ENCODE data around the gene NIF3L1. TPM values are rescaled to one million over a fixed set of nuclear protein-coding genes. Genes with fewer than 3 reads are reported as not detected.

The NIF3L1 gene
- total RNA-seq, 1 donor from 2014 or later = 79.8 TPM

DNA sequence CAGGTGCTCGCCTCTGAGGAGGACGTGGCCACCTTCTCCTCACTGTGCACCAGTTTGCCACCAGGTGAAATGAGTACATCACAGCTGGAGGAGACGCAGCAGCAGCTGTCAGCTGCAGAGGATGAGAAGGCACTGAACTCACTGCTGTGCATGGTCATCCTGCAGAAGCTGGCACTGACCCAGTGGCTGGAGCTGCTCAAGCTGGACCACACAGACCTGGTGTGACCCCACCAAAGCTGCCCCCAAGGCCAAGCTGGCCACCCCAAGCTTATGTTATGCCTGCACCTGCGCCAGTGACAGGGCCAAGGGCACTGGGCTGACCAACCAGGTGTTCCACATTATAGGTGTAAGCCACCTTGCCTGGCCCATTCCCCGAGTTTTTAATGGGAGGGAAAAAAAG, 44.0 kb upstream of the NIF3L1 start:
- Histone ChIP-seq H3K9ac (no peak overlapping the region), H3F3A (ENCODE audit: low read depth) (peaks cover 7% of the 10 kb centered on the region), H3K9me3 (ENCODE audit: low read depth) (no peaks in the 10 kb centered on the region), H3K27ac (no peak overlapping the region), H2AFZ (replicated peaks) (no peak overlapping the region), H4K20me1 (ENCODE audit: low read depth) (no peaks in the 10 kb centered on the region), H3K36me3 (no peaks in the 10 kb centered on the region), H3K4me3 (no peak overlapping the region), H3K79me2 (ENCODE audit: low read depth) (no peaks in the 10 kb centered on the region), H3K4me2 (no peak overlapping the region), H3K27me3 (no peaks in the 10 kb centered on the region), H3K4me1 (no peaks in the 10 kb centered on the region)
- Mint-ChIP-seq H3K36me3 (no peaks in the 10 kb centered on the region), H3K4me3 (no peak overlapping the region), H3K4me1 (no peaks in the 10 kb centered on the region), H3K27me3 (ENCODE audit: insufficient read depth, low read depth) (no peaks in the 10 kb centered on the region), H3K9me3 (no peaks in the 10 kb centered on the region), H3K27ac (no peak overlapping the region)
- TF ChIP-seq EZH2 (IDR thresholded peaks at IDR 0.05) (no peak), EZH2phosphoT487 (IDR thresholded peaks at IDR 0.05) (no peak)
- TF ChIP-seq, protein P1, sequence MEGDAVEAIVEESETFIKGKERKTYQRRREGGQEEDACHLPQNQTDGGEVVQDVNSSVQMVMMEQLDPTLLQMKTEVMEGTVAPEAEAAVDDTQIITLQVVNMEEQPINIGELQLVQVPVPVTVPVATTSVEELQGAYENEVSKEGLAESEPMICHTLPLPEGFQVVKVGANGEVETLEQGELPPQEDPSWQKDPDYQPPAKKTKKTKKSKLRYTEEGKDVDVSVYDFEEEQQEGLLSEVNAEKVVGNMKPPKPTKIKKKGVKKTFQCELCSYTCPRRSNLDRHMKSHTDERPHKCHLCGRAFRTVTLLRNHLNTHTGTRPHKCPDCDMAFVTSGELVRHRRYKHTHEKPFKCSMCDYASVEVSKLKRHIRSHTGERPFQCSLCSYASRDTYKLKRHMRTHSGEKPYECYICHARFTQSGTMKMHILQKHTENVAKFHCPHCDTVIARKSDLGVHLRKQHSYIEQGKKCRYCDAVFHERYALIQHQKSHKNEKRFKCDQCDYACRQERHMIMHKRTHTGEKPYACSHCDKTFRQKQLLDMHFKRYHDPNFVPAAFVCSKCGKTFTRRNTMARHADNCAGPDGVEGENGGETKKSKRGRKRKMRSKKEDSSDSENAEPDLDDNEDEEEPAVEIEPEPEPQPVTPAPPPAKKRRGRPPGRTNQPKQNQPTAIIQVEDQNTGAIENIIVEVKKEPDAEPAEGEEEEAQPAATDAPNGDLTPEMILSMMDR (IDR thresholded peaks at IDR 0.05) = no peak
- DNase-seq (ENCODE audit: low spot score) = no peak

DNA sequence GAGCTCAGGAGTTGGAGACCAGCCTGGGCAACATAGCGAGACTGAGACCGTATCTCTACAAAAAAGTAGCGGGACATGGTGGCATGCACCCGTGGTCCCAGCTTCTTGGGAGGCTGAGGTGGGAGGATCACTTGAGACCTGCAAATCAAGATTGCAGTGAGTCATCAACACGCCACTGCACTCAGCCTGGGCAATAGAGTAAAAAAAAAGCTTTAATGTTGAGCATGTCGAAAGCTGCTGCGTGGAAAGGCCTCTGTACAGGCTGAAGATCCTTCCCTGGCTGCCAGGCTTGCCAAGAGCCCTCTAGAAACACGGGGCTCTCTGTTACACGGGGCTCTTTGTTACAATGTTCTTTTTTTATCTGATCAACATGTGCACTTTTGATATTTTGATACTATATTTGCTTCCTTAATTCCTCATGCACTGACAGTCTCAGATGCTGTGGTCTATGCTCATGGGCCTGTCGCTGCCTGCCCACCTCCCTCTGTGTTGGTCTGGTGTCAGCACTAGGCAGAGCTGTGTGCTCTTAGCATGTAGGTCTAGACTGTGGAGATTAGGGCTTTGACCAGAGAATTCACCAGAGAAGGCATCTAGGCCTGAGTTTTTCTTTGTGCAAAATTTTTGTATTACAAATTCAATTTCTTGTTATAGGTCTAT, 43.4 kb upstream of the NIF3L1 start:
- Histone ChIP-seq H3K27ac (no peak overlapping the region), H3K4me3 (no peak overlapping the region), H3K36me3 (no peaks in the 10 kb centered on the region), H3K27me3 (no peaks in the 10 kb centered on the region), H3K9ac (no peak overlapping the region), H4K20me1 (ENCODE audit: low read depth) (no peaks in the 10 kb centered on the region), H3K4me2 (no peak overlapping the region), H3F3A (ENCODE audit: low read depth) (peaks cover 13% of the 10 kb centered on the region), H3K79me2 (ENCODE audit: low read depth) (no peaks in the 10 kb centered on the region), H2AFZ (replicated peaks) (no peak overlapping the region), H3K4me1 (no peaks in the 10 kb centered on the region), H3K9me3 (ENCODE audit: low read depth) (no peaks in the 10 kb centered on the region)
- no peaks in the 10 kb centered on the region for H3K4me1 Mint-ChIP-seq
- no peak overlapping the region for H3K4me3 Mint-ChIP-seq
- TF ChIP-seq, protein P1 (IDR thresholded peaks at IDR 0.05) = no peak
- no peak for TF ChIP-seq EZH2phosphoT487 (IDR thresholded peaks at IDR 0.05)
- TF ChIP-seq EZH2 (IDR thresholded peaks at IDR 0.05) = no peak
- peaks cover 6% of the 10 kb centered on the region for H3K36me3 Mint-ChIP-seq
- H3K27me3 Mint-ChIP-seq (ENCODE audit: insufficient read depth, low read depth) = peaks cover 3% of the 10 kb centered on the region
- no peak for DNase-seq (ENCODE audit: low spot score)
- H3K27ac Mint-ChIP-seq = no peak overlapping the region
- no peaks in the 10 kb centered on the region for H3K9me3 Mint-ChIP-seq

DNA sequence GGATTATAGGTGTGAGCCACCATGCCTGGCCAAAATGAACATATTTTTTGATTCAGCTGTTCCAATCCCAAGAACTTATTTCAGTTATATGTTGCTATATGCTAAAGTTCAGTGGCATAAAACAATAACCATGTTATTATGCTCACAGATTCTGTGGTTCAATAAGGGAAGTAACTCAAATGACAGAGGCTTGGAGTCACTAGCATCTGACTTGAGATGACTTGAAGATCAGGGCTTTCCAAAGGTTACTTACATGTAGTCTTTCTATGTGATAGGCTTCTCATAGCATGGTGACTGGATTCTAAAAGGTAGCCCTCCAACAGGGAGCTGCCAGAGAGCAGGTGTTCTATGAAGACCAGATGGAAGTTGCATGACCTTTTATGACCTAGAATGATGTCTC, 41.9 kb upstream of the NIF3L1 start:
- peaks cover 9% of the 10 kb centered on the region for H4K20me1 ChIP-seq (ENCODE audit: low read depth)
- TF ChIP-seq EZH2 (IDR thresholded peaks at IDR 0.05) = no peak

DNA sequence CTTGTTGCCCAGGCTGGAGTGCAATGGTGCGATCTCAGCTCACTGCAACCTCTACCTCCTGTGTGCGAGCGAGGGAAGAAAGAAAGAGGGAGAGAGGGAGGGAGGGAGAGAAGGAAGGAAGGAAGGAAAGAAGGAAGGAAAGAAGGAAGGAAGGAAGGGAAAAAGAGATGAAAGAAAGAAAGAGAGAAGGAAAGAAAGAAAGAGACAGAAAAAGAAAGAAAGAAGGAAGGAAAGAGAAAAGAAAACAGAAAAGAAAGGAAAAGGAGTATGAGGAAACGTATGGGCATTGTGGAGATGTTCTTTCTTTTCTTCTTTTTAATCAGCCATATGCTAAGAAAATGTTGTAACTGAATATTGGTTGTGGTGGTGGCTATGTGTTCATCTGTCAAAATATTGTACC, 41.2 kb upstream of the NIF3L1 start:
- TF ChIP-seq EZH2 (IDR thresholded peaks at IDR 0.05) (no peak), EZH2phosphoT487 (IDR thresholded peaks at IDR 0.05) (no peak)
- TF ChIP-seq, protein P1 (IDR thresholded peaks at IDR 0.05) = no peak
- no peak overlapping the region for H3K4me3 ChIP-seq
- H3K27me3 ChIP-seq = no peaks in the 10 kb centered on the region
- H3K36me3 ChIP-seq = no peaks in the 10 kb centered on the region
- H3K4me3 Mint-ChIP-seq = no peak overlapping the region
- no peaks in the 10 kb centered on the region for H3K4me1 ChIP-seq
- peaks cover 6% of the 10 kb centered on the region for H3K27me3 Mint-ChIP-seq (ENCODE audit: insufficient read depth, low read depth)
- H3K4me1 Mint-ChIP-seq = no peaks in the 10 kb centered on the region
- no peak overlapping the region for H3K4me2 ChIP-seq
- H3K9me3 ChIP-seq (ENCODE audit: low read depth) = no peaks in the 10 kb centered on the region
- no peak overlapping the region for H3K27ac Mint-ChIP-seq
- no peak overlapping the region for H3K9ac ChIP-seq
- no peaks in the 10 kb centered on the region for H3K9me3 Mint-ChIP-seq
- H3F3A ChIP-seq (ENCODE audit: low read depth) = peaks cover 35% of the 10 kb centered on the region
- no peak overlapping the region for H3K27ac ChIP-seq
- no peak overlapping the region for H2AFZ ChIP-seq (replicated peaks)
- no peak for DNase-seq (ENCODE audit: low spot score)
- peaks cover 12% of the 10 kb centered on the region for H4K20me1 ChIP-seq (ENCODE audit: low read depth)
- peaks cover 21% of the 10 kb centered on the region for H3K36me3 Mint-ChIP-seq
- H3K79me2 ChIP-seq (ENCODE audit: low read depth) = no peaks in the 10 kb centered on the region

More for the DNA sequence above, 41.9 kb upstream of the NIF3L1 start:
- Histone ChIP-seq H3K27ac (no peak overlapping the region), H3K27me3 (no peaks in the 10 kb centered on the region), H3K9ac (no peak overlapping the region), H3K79me2 (ENCODE audit: low read depth) (no peaks in the 10 kb centered on the region), H2AFZ (replicated peaks) (no peak overlapping the region), H3K4me2 (no peak overlapping the region), H3F3A (ENCODE audit: low read depth) (peaks cover 28% of the 10 kb centered on the region), H3K4me1 (no peaks in the 10 kb centered on the region), H3K9me3 (ENCODE audit: low read depth) (no peaks in the 10 kb centered on the region), H3K36me3 (no peaks in the 10 kb centered on the region), H3K4me3 (no peak overlapping the region)
- Mint-ChIP-seq H3K36me3 (peaks cover 14% of the 10 kb centered on the region), H3K4me1 (no peaks in the 10 kb centered on the region), H3K27me3 (ENCODE audit: insufficient read depth, low read depth) (peaks cover 6% of the 10 kb centered on the region), H3K9me3 (no peaks in the 10 kb centered on the region), H3K27ac (no peak overlapping the region), H3K4me3 (no peak overlapping the region)
- no peak for DNase-seq (ENCODE audit: low spot score)
